ENCODE measurements around the gene DISC1.

DNA sequence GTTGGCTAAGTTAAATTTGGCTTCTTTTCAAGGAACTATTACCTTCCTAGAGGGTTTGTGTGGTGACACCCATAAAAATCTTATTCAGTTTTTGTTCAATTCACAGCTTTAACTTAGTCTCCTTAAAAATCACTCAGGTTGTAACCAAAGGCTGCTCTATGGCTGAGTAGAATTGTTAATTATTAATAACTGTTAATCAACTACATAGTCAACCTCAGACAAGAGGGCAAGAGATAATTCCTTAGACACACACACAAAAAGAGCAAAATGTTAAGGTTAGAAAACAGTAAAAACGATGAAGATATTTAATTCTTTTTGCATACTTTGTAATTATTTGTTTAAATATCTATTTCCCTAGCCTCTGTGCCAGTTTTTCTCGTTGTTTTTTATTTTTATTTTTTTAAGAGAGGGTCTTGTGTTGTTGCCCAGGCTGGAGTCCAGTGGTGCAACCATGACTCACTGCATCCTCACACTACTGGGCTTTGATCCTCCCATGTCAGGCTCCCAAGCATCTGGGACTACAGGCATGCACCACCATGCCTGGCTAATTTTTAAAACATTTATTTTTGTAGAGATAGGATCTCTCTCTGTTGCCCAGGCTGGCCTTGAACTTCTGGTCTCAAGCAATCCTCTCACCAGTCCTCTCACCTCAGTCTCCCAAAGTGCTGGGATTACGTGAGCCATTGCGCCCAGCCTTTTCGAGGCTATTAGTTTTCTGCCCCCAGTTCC, 215.2 kb downstream of the DISC1 start:
- TF ChIP-seq, protein P1, sequence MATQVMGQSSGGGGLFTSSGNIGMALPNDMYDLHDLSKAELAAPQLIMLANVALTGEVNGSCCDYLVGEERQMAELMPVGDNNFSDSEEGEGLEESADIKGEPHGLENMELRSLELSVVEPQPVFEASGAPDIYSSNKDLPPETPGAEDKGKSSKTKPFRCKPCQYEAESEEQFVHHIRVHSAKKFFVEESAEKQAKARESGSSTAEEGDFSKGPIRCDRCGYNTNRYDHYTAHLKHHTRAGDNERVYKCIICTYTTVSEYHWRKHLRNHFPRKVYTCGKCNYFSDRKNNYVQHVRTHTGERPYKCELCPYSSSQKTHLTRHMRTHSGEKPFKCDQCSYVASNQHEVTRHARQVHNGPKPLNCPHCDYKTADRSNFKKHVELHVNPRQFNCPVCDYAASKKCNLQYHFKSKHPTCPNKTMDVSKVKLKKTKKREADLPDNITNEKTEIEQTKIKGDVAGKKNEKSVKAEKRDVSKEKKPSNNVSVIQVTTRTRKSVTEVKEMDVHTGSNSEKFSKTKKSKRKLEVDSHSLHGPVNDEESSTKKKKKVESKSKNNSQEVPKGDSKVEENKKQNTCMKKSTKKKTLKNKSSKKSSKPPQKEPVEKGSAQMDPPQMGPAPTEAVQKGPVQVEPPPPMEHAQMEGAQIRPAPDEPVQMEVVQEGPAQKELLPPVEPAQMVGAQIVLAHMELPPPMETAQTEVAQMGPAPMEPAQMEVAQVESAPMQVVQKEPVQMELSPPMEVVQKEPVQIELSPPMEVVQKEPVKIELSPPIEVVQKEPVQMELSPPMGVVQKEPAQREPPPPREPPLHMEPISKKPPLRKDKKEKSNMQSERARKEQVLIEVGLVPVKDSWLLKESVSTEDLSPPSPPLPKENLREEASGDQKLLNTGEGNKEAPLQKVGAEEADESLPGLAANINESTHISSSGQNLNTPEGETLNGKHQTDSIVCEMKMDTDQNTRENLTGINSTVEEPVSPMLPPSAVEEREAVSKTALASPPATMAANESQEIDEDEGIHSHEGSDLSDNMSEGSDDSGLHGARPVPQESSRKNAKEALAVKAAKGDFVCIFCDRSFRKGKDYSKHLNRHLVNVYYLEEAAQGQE (IDR thresholded peaks at IDR 0.05; ENCODE audit: insufficient replicate concordance, low read depth): no peak
- TF ChIP-seq, protein P2, sequence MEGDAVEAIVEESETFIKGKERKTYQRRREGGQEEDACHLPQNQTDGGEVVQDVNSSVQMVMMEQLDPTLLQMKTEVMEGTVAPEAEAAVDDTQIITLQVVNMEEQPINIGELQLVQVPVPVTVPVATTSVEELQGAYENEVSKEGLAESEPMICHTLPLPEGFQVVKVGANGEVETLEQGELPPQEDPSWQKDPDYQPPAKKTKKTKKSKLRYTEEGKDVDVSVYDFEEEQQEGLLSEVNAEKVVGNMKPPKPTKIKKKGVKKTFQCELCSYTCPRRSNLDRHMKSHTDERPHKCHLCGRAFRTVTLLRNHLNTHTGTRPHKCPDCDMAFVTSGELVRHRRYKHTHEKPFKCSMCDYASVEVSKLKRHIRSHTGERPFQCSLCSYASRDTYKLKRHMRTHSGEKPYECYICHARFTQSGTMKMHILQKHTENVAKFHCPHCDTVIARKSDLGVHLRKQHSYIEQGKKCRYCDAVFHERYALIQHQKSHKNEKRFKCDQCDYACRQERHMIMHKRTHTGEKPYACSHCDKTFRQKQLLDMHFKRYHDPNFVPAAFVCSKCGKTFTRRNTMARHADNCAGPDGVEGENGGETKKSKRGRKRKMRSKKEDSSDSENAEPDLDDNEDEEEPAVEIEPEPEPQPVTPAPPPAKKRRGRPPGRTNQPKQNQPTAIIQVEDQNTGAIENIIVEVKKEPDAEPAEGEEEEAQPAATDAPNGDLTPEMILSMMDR (IDR thresholded peaks at IDR 0.05; ENCODE audit: insufficient read depth, low read length): no peak
- TF ChIP-seq GABPA (IDR thresholded peaks at IDR 0.05; ENCODE audit: low read depth): no peak

Data from HL-60 (cell line).